GM12878 (cell line): ENCODE results near the gene RPS27L. TPM values are rescaled to one million over a fixed set of nuclear protein-coding genes. Genes with fewer than 3 reads are reported as not detected.

ENCODE experiments used
- ATAC-seq: fragments of 200-7000 bp; cut with Tn5 transposase; 3 replicates; pipeline ENCODE4 v1.9.1; 2020; ENCODE audit warnings: mild to moderate bottlenecking, moderate library complexity
- BruUV-seq: library from RNA; stranded (reverse); fragments of 400-500 nt; replicated peaks from 2 replicates; lab custom pipeline; 2021; lab: Mats Ljungman, UMichigan
- CTCF ChIA-PET: fragments of 300-600 bp; sonication (Branson Sonifier 250); formaldehyde crosslinking; extraction: SDS; loops from one replicate; lab custom pipeline; 2021; ENCODE audit warnings: inconsistent platforms; lab: Yijun Ruan, JAX
- POLR2A ChIA-PET: fragments of 350-600 bp; formaldehyde crosslinking; extraction: SDS; loops from one replicate; lab custom pipeline; 2021; ENCODE audit warnings: inconsistent platforms; lab: Charles Lee
- RAD21 ChIA-PET: fragments of 300-600 bp; sonication (Branson Sonifier 250); formaldehyde crosslinking; loops from one replicate; lab custom pipeline; 2023; ENCODE audit warnings: antibody characterized with exemption; ENCODE audit not compliant: unreplicated experiment; lab: Charles Lee
- SMC1A ChIA-PET: fragments of 300-600 bp; sonication (Branson Sonifier 250); formaldehyde crosslinking; loops from one replicate; lab custom pipeline; 2023; ENCODE audit not compliant: unreplicated experiment, uncharacterized antibody; lab: Charles Lee
- DNase-seq: peaks from one replicate; pipeline ENCODE4 v3.0.0-alpha.2; 2011; ENCODE audit warnings: low read depth, low spot score
- FAIRE-seq: peaks from 3 replicates; lab custom pipeline; 2011; peaks lifted over from hg19 to GRCh38; lab: Jason Lieb, UNC
- H2AFZ ChIP-seq: 2 replicates; pipeline ENCODE4 v1.6.0; 2011; ENCODE audit warnings: low read depth, low read length, control low read depth; ENCODE audit not compliant: control insufficient read depth
- H3K27ac ChIP-seq: 2 replicates; pipeline ENCODE4 v1.5.1; 2011; ENCODE audit warnings: control low read depth; ENCODE audit not compliant: control insufficient read depth, insufficient read depth
- H3K27me3 ChIP-seq, 2 experiments: replicated peaks in 1 of 2; 2 replicates each; pipeline versions ENCODE4 v1.6.0 to v1.6.1; 2011; ENCODE audit warnings: low read length in 1 of 2; ENCODE audit not compliant: control insufficient read depth in 2 of 2, insufficient read depth in 2 of 2
- H3K36me3 ChIP-seq, 2 experiments: 2 replicates each; pipeline ENCODE4 v1.5.1; 2011; ENCODE audit warnings: low read length in 1 of 2; ENCODE audit not compliant: control insufficient read depth in 2 of 2, insufficient read depth in 2 of 2
- H3K4me1 ChIP-seq: 2 replicates; pipeline ENCODE4 v1.6.1; 2011; ENCODE audit warnings: mild to moderate bottlenecking, low read length, moderate library complexity, mixed read lengths; ENCODE audit not compliant: control insufficient read depth, insufficient read depth
- H3K4me2 ChIP-seq: 2 replicates; pipeline ENCODE4 v1.6.0; 2011; ENCODE audit warnings: control low read depth; ENCODE audit not compliant: control insufficient read depth, insufficient read depth
- H3K4me3 ChIP-seq: fragments of 200-600 bp; sonication (generic); 2 replicates; pipeline ENCODE4 v1.5.1; 2016
- H3K79me2 ChIP-seq: 2 replicates; pipeline ENCODE4 v1.6.0; 2011; ENCODE audit warnings: low read length; ENCODE audit not compliant: control insufficient read depth, insufficient read depth
- H3K9ac ChIP-seq: 2 replicates; pipeline ENCODE4 v1.8.0; 2011; ENCODE audit warnings: low read length, control low read depth, mixed read lengths; ENCODE audit not compliant: control insufficient read depth, insufficient read depth
- H3K9me3 ChIP-seq: replicated peaks from 3 replicates; pipeline ENCODE4 v1.5.1; 2011; ENCODE audit warnings: mild to moderate bottlenecking, low read length; ENCODE audit not compliant: control insufficient read depth, insufficient read depth
- H4K20me1 ChIP-seq: 2 replicates; pipeline ENCODE4 v1.6.0; 2011; ENCODE audit not compliant: control insufficient read depth, insufficient read depth
- ASH2L ChIP-seq: fragments of 300-600, 200-600 bp; sonication (generic); IDR thresholded peaks from 2 replicates; pipeline ENCODE4 v1.6.1; 2017; ENCODE audit warnings: low read depth, mild to moderate bottlenecking, borderline replicate concordance
- IKZF2 ChIP-seq, 2 experiments: fragments of 450-650 bp; IDR thresholded peaks; 2 replicates each; pipeline ENCODE4 v1.6.1; 2017; ENCODE audit warnings: mild to moderate bottlenecking in 2 of 2, moderate library complexity in 2 of 2
- KAT2A ChIP-seq: conservative IDR thresholded peaks from 2 replicates; pipeline ENCODE4 v1.6.1; 2011; ENCODE audit warnings: low read depth, low read length; ENCODE audit not compliant: control insufficient read depth
- MEF2A ChIP-seq: IDR thresholded peaks from 2 replicates; pipeline ENCODE4 v1.6.1; 2011; ENCODE audit warnings: low read depth, mild to moderate bottlenecking, low read length, moderate library complexity; ENCODE audit not compliant: insufficient read depth
- RAD51 ChIP-seq: fragments of 450-650 bp; IDR thresholded peaks from 2 replicates; pipeline ENCODE4 v1.6.1; 2016; ENCODE audit warnings: moderate library complexity, mild to moderate bottlenecking, inconsistent platforms
- RB1 ChIP-seq: fragments of 450-650 bp; formaldehyde crosslinking; IDR thresholded peaks from 2 replicates; pipeline ENCODE4 v1.6.1; 2017; ENCODE audit warnings: mild to moderate bottlenecking, borderline replicate concordance
- RBBP5 ChIP-seq: fragments of 200-600 bp; sonication (generic); conservative IDR thresholded peaks from 2 replicates; pipeline ENCODE4 v1.6.1; 2016
- SMAD1 ChIP-seq: fragments of 450-650 bp; IDR thresholded peaks from 2 replicates; pipeline ENCODE4 v1.6.1; 2018; ENCODE audit warnings: mild to moderate bottlenecking, low read depth; ENCODE audit not compliant: partially characterized antibody
- SP1 ChIP-seq: IDR thresholded peaks from one replicate; pipeline ENCODE4 v1.6.1; 2011; ENCODE audit warnings: low read depth, low read length
- SREBF2 ChIP-seq: IDR thresholded peaks from 2 replicates; pipeline ENCODE4 v1.6.1; 2012; ENCODE audit warnings: mild to moderate bottlenecking, low read length
- STAT3 ChIP-seq: IDR thresholded peaks from 2 replicates; pipeline ENCODE4 v1.6.1; 2011; ENCODE audit warnings: low read depth, low read length, improper control_type of control experiment
- TBL1XR1 ChIP-seq: IDR thresholded peaks from 2 replicates; pipeline ENCODE4 v1.6.1; 2012; ENCODE audit warnings: low read depth, low read length, improper control_type of control experiment
- ZNF207 ChIP-seq: fragments of 450-650 bp; IDR thresholded peaks from 2 replicates; pipeline ENCODE4 v1.6.1; 2014; ENCODE audit warnings: antibody characterized with exemption, mild to moderate bottlenecking, borderline replicate concordance
- ZNF24 ChIP-seq: fragments of 450-650 bp; IDR thresholded peaks from 2 replicates; pipeline ENCODE4 v1.6.1; 2017; ENCODE audit warnings: antibody characterized with exemption, mild to moderate bottlenecking
- WGBS: methylation state at CpG from one replicate; pipeline ENCODE4 v1.1.6; 2016; ENCODE audit warnings: low lambda C conversion rate; ENCODE audit not compliant: insufficient replicate concordance, insufficient coverage; ENCODE audit errors: missing lambda C conversion rate; 5-methylcytosine and 5-hydroxymethylcytosine counted together
- in situ Hi-C: fragments of 300-500 bp; cut with MboI; formaldehyde crosslinking; loops from 9 replicates; pipeline ENCODE4 v1.14.3; 2018; ENCODE audit warnings: mixed read lengths
- intact Hi-C: fragments of 100-400 bp; cut with micrococcal nuclease; formaldehyde crosslinking; loops from one replicate; pipeline ENCODE4 v1.14.2; 2022; ENCODE audit not compliant: unreplicated experiment
- polyA plus RNA-seq, 11 experiments: library from polyadenylated mRNA; depleted of rRNA in 4 of 11; unstranded in 6 of 11; stranded (reverse) in 5 of 11; fragments of >200 nt; fragmentation: Nextera tagmentation in 4 of 11; fragmentation: Illumina TruSeq in 1 of 11; extraction: Ambion mirVana in 4 of 11; extraction: Trizol in 1 of 11; gene quantifications; 1 replicate in 1 of 11; 2 replicates in 10 of 11; pipeline versions ENCODE4 v1.2.1 to v1.2.3, GENCODE V29; 2011 to 2016; ENCODE audit warnings: inconsistent platforms in 2 of 11, missing spikeins in 2 of 11, low read depth in 1 of 11
- total RNA-seq, 4 experiments: library from RNA; depleted of rRNA in 3 of 4; stranded (reverse); fragments of >200 nt in 3 of 4; fragmentation: Illumina TruSeq in 1 of 4; extraction: Trizol in 1 of 4; gene quantifications; 2 replicates each; pipeline versions ENCODE4 v1.2.1 to v1.2.3, GENCODE V29; 2013 to 2021
- TF ChIP-seq, protein P1 (sequence below): fragments of 450-650 bp; formaldehyde crosslinking; IDR thresholded peaks from 2 replicates; pipeline ENCODE4 v1.5.0; 2022; ENCODE audit warnings: mild to moderate bottlenecking, missing genetic modification characterization
- TF ChIP-seq, protein P2 (sequence below): fragments of 450-650 bp; IDR thresholded peaks from 2 replicates; pipeline ENCODE4 v1.6.1; 2018; ENCODE audit warnings: borderline replicate concordance, mild to moderate bottlenecking; ENCODE audit not compliant: partially characterized antibody

The RPS27L gene
- total and polyA plus RNA-seq, 10 of the 15 experiments (the other 5 are each of a cell fraction or from before 2014, with no cell fraction given), result 133 to 970 (median 220) TPM

DNA sequence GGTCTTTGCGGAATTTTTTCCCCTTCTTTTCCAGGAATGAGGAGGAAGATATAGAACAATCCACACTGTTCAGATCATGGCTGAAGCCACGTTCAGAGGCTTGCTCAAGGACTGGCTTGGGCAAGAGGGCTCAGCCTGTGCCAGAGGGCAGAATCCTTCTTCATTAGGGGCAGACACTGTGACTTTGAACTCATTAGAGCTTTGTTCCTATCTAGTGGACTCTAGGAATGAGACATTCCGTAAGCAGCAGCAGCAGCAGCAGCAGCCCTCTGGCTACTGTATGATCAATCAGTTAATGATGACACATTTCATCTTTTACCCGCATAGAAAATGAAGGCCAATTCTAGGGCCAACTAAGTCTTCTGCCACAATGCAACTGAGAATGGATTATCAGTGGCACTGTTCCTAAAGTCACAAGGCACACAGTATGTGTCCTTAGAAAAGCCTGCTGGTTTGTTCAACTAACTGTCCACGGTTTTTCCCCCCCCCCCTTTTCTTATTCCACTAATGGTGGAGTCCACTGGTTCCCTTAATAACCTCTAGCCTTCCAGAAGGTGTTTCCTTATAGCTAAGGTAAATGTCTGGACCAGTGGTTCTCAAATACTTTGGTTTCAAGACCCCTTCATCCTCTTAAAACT is 30.4 kb upstream of the RPS27L start:
- H3K36me3 ChIP-seq, result no peaks in the 10 kb centered on the region
- peaks cover 33% of the 10 kb centered on the region for H3K79me2 ChIP-seq
- intact Hi-C loops, result loop anchor here (2.0 kb wide), 2 partner anchors 31 to 69 kb away; partner anchors contain the start of gene RPS27L
- no peaks in the 10 kb centered on the region for H3K27me3 ChIP-seq
- H3K4me2 ChIP-seq, result no peak overlapping the region; the same call in 1 of the 2 replicates
- no TSS peak for BruUV-seq
- 77% methylated on average over 5 of the region's 5 CpGs for WGBS
- no peak overlapping the region for H3K27ac ChIP-seq
- no peak for DNase-seq
- SMC1A ChIA-PET, result interaction anchor here (0.7 to 1.8 kb wide), 7 partner anchors 18 to 90 kb away, joined by 3 to 8 read pairs (median 3); no protein-coding TSS in a partner anchor
- H3K4me1 ChIP-seq, result peaks cover 13% of the 10 kb centered on the region
- POLR2A ChIA-PET, result interaction anchor here (0.6 to 2.5 kb wide), 5 partner anchors 10 to 51 kb away, joined by 3 to 16 read pairs (median 5); partner anchors contain the start of gene RPS27L
- H3K9ac ChIP-seq, result no peak overlapping the region
- no peaks in the 10 kb centered on the region for H3K9me3 ChIP-seq
- no peak for FAIRE-seq
- in situ Hi-C loops, result no loop called here
- H3K4me3 ChIP-seq, result peak overlapping the region; percentile 80; the same call in 1 of the 2 replicates
- RAD21 ChIA-PET, result interaction anchor here (1.4 to 3.5 kb wide), 4 partner anchors 10 to 89 kb away, joined by 3 to 13 read pairs (median 4); no protein-coding TSS in a partner anchor
- CTCF ChIA-PET, result interaction anchor here (0.9 to 1.5 kb wide), 2 partner anchors 11 to 21 kb away, joined by 3 to 5 read pairs; no protein-coding TSS in a partner anchor
- ATAC-seq, result no peak
- peak overlapping the region; percentile 33; the same call in 1 of the 2 replicates for H2AFZ ChIP-seq
- H4K20me1 ChIP-seq, result no peaks in the 10 kb centered on the region
- TF ChIP-seq RAD51 (no peak), IKZF2 (IDR thresholded peaks at IDR 0.05) (no peak), ZNF24 (no peak), STAT3 (no peak), ASH2L (no peak), SMAD1 (no peak), SP1 (no peak), RBBP5 (no peak), SREBF2 (no peak), TBL1XR1 (no peak), ZNF207 (no peak), KAT2A (no peak), MEF2A (no peak), RB1 (no peak)
- TF ChIP-seq, protein P1, sequence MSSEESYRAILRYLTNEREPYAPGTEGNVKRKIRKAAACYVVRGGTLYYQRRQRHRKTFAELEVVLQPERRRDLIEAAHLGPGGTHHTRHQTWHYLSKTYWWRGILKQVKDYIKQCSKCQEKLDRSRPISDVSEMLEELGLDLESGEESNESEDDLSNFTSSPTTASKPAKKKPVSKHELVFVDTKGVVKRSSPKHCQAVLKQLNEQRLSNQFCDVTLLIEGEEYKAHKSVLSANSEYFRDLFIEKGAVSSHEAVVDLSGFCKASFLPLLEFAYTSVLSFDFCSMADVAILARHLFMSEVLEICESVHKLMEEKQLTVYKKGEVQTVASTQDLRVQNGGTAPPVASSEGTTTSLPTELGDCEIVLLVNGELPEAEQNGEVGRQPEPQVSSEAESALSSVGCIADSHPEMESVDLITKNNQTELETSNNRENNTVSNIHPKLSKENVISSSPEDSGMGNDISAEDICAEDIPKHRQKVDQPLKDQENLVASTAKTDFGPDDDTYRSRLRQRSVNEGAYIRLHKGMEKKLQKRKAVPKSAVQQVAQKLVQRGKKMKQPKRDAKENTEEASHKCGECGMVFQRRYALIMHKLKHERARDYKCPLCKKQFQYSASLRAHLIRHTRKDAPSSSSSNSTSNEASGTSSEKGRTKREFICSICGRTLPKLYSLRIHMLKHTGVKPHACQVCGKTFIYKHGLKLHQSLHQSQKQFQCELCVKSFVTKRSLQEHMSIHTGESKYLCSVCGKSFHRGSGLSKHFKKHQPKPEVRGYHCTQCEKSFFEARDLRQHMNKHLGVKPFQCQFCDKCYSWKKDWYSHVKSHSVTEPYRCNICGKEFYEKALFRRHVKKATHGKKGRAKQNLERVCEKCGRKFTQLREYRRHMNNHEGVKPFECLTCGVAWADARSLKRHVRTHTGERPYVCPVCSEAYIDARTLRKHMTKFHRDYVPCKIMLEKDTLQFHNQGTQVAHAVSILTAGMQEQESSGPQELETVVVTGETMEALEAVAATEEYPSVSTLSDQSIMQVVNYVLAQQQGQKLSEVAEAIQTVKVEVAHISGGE, result no peak
- TF ChIP-seq, protein P2, sequence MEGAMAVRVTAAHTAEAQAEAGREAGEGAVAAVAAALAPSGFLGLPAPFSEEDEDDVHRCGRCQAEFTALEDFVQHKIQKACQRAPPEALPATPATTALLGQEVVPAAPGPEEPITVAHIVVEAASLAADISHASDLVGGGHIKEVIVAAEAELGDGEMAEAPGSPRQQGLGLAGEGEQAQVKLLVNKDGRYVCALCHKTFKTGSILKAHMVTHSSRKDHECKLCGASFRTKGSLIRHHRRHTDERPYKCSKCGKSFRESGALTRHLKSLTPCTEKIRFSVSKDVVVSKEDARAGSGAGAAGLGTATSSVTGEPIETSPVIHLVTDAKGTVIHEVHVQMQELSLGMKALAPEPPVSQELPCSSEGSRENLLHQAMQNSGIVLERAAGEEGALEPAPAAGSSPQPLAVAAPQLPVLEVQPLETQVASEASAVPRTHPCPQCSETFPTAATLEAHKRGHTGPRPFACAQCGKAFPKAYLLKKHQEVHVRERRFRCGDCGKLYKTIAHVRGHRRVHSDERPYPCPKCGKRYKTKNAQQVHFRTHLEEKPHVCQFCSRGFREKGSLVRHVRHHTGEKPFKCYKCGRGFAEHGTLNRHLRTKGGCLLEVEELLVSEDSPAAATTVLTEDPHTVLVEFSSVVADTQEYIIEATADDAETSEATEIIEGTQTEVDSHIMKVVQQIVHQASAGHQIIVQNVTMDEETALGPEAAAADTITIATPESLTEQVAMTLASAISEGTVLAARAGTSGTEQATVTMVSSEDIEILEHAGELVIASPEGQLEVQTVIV, result no peak
